Measurements from ENCODE around the gene KCNT2.

- TF ChIP-seq CTCF (IDR thresholded peaks at IDR 0.05), result no peak
- no peak for TF ChIP-seq POLR2AphosphoS5 (IDR thresholded peaks at IDR 0.05; ENCODE audit: low read depth, low read length)
These were observed 42.8 kb upstream of the KCNT2 start for GRCh38 chr1:196651079-196651478.
